Neural cell (in vitro differentiated cells): ENCODE data around the gene ARHGEF2. TPM values are rescaled to one million over a fixed set of nuclear protein-coding genes. Genes with fewer than 3 reads are reported as not detected.
A peak's percentile ranks its signal among the peaks of the same experiment; 100 is the strongest.

ENCODE experiments used
- H2AFZ ChIP-seq: fragments of 200-600, 300-800 bp; sonication (generic), shearing (Covaris generic); 2 replicates; pipeline ENCODE4 v1.6.0; 2014; ENCODE audit warnings: low read depth, mild to moderate bottlenecking, antibody characterized with exemption, low read length, moderate library complexity
- H3F3A ChIP-seq: fragments of 200-600 bp; shearing (Covaris generic); 2 replicates; pipeline ENCODE4 v1.6.1; 2016; ENCODE audit warnings: mild to moderate bottlenecking, moderate library complexity, mixed read lengths, antibody characterized with exemption, low read length; ENCODE audit not compliant: insufficient read depth, poor library complexity, severe bottlenecking
- H3K27ac ChIP-seq: fragments of 200-600, 300-800 bp; sonication (generic), shearing (Covaris generic); 2 replicates; pipeline ENCODE4 v1.5.1; 2014; ENCODE audit warnings: mild to moderate bottlenecking, low read length, moderate library complexity
- H3K27me3 ChIP-seq: fragments of 300-800, 200-600 bp; sonication (generic), shearing (Covaris generic); 2 replicates; pipeline ENCODE4 v1.6.0; 2014; ENCODE audit warnings: mild to moderate bottlenecking, low read depth, low read length, moderate library complexity; ENCODE audit not compliant: insufficient read depth
- H3K36me3 ChIP-seq: fragments of 300-800, 200-600 bp; sonication (generic), shearing (Covaris generic); 2 replicates; pipeline ENCODE4 v1.5.1; 2014; ENCODE audit warnings: mild to moderate bottlenecking, antibody characterized with exemption, low read length, moderate library complexity; ENCODE audit not compliant: insufficient read depth
- H3K4me2 ChIP-seq: fragments of 300-800, 200-600 bp; sonication (generic), shearing (Covaris generic); 2 replicates; pipeline ENCODE4 v1.6.0; 2014; ENCODE audit warnings: mild to moderate bottlenecking, low read length
- H3K4me3 ChIP-seq: fragments of 300-800, 200-600 bp; sonication (generic), shearing (Covaris generic); 2 replicates; pipeline ENCODE4 v1.5.1; 2014; ENCODE audit warnings: mild to moderate bottlenecking, low read length, moderate library complexity
- H3K79me2 ChIP-seq: fragments of 200-600 bp; shearing (Covaris generic); replicated peaks from 2 replicates; pipeline ENCODE4 v1.6.0; 2014; ENCODE audit warnings: mild to moderate bottlenecking, low read length, moderate library complexity; ENCODE audit not compliant: insufficient read depth
- H3K9ac ChIP-seq: fragments of 300-800, 200-600 bp; sonication (generic), shearing (Covaris generic); 2 replicates; pipeline ENCODE4 v1.6.1; 2016; ENCODE audit warnings: mild to moderate bottlenecking, low read length, mixed read lengths
- H3K9me2 ChIP-seq: fragments of 200-600 bp; shearing (Covaris generic); 2 replicates; pipeline ENCODE4 v1.6.1; 2016; ENCODE audit warnings: mild to moderate bottlenecking, low read length, mixed read lengths; ENCODE audit not compliant: insufficient read depth
- H3K9me3 ChIP-seq: fragments of 200-600, 300-800 bp; sonication (generic), shearing (Covaris generic); 2 replicates; pipeline ENCODE4 v1.6.1; 2016; ENCODE audit warnings: mild to moderate bottlenecking, mixed run types, low read length, moderate library complexity, mixed read lengths
- H4K20me1 ChIP-seq: fragments of 200-600 bp; shearing (Covaris generic); 2 replicates; pipeline ENCODE4 v1.6.1; 2016; ENCODE audit warnings: mild to moderate bottlenecking, mixed run types; ENCODE audit not compliant: insufficient read depth
- CTCF ChIP-seq: fragments of 450-650 bp; IDR thresholded peaks from 2 replicates; pipeline ENCODE4 v1.5.1; 2014; ENCODE audit warnings: antibody characterized with exemption, mild to moderate bottlenecking, moderate library complexity; ENCODE audit not compliant: poor library complexity, severe bottlenecking
- EP300 ChIP-seq: fragments of 450-650 bp; conservative IDR thresholded peaks from 2 replicates; pipeline ENCODE4 v1.6.1; 2014; ENCODE audit warnings: antibody characterized with exemption, mild to moderate bottlenecking, moderate library complexity; ENCODE audit not compliant: poor library complexity, severe bottlenecking
- EZH2 ChIP-seq: fragments of 200-600, 300-800 bp; shearing (Covaris generic), sonication (generic); IDR thresholded peaks from 2 replicates; pipeline ENCODE4 v1.6.1; 2014; ENCODE audit warnings: antibody characterized with exemption, low read length, borderline replicate concordance, mild to moderate bottlenecking; ENCODE audit not compliant: insufficient read depth, poor library complexity, severe bottlenecking
- MXI1 ChIP-seq: fragments of 450-650 bp; conservative IDR thresholded peaks from 2 replicates; pipeline ENCODE4 v1.6.1; 2014; ENCODE audit warnings: antibody characterized with exemption, mild to moderate bottlenecking; ENCODE audit not compliant: poor library complexity, severe bottlenecking
- POLR2AphosphoS5 ChIP-seq: IDR thresholded peaks from 2 replicates; pipeline ENCODE4 v1.6.1; 2012
- RAD21 ChIP-seq: fragments of 450-650 bp; conservative IDR thresholded peaks from 2 replicates; pipeline ENCODE4 v1.6.1; 2014; ENCODE audit warnings: antibody characterized with exemption, mild to moderate bottlenecking, moderate library complexity
- REST ChIP-seq: IDR thresholded peaks from 2 replicates; pipeline ENCODE4 v1.6.1; 2012; ENCODE audit warnings: borderline replicate concordance
- SMC3 ChIP-seq: fragments of 450-650 bp; conservative IDR thresholded peaks from 2 replicates; pipeline ENCODE4 v1.6.1; 2014; ENCODE audit warnings: antibody characterized with exemption, mild to moderate bottlenecking, moderate library complexity; ENCODE audit not compliant: poor library complexity
- TAF1 ChIP-seq: IDR thresholded peaks from 2 replicates; pipeline ENCODE4 v1.6.1; 2012; ENCODE audit warnings: low read depth
- polyA plus RNA-seq: library from polyadenylated mRNA; depleted of rRNA; stranded (reverse); fragments of >200 nt; gene quantifications from 2 replicates; pipeline ENCODE4 v1.2.3, GENCODE V29; 2014

The ARHGEF2 gene
- polyA plus RNA-seq, 1 donor from 2014 or later: 45.1 TPM

DNA sequence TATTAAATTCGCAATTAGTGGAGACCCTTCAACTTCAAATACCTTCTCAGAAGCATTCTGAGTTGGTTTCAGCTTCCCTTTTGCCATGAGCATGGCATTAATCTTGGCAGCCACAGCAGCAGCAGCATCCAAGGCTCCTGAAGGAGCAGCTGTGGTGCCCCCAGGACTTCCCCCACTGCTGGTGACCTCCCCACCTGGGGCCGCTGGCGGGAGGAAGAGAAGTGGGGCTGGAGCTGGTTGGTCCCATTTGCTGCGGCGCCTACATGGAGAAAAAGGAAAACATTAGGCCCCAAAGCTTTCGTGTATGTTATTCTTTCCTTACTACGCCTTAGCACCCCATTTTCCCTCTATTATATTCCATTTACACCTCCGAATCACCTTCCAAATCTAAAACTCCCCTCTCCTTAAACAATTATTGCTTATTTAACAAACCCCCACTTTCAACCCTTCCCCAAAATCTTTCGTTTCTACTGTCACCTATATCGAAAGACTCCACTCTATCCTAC lies 44.7 kb downstream of the ARHGEF2 start:
- H3K27me3 ChIP-seq: no peaks in the 10 kb centered on the region
- no peaks in the 10 kb centered on the region for H3K9me3 ChIP-seq
- H3K4me2 ChIP-seq: peak overlapping the region; percentile 96
- H3K79me2 ChIP-seq: peaks cover 46% of the 10 kb centered on the region
- no peaks in the 10 kb centered on the region for H4K20me1 ChIP-seq
- no peaks in the 10 kb centered on the region for H3F3A ChIP-seq
- peak overlapping the region; percentile 94 for H3K9ac ChIP-seq
- no peaks in the 10 kb centered on the region for H3K9me2 ChIP-seq
- peak overlapping the region; percentile 18 for H2AFZ ChIP-seq
- H3K27ac ChIP-seq: peak overlapping the region; percentile 93
- TF ChIP-seq EP300: no peak
- no peak for TF ChIP-seq MXI1
- no peak for TF ChIP-seq CTCF
- no peak for TF ChIP-seq RAD21
- H3K4me3 ChIP-seq: peak overlapping the region; percentile 72
- peaks cover 5% of the 10 kb centered on the region for H3K36me3 ChIP-seq

DNA sequence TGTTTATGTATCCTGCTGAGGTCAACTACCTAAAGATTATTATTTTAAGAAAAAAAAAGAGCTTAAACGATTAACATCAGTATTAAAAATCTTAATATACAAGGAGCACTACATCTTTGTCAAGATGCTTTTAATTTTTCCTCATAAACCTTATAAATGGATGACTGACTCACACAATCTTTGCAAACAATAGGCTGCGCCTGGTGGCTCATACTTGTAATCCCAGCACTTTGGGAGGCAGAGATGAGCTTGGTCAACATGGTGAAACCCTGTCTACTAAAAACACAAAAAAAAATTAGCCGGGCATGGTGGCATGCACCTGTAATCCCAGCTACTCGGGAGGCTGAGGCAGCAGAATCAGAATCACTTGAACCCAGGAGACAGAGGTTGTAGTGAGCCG lies 45.9 kb downstream of the ARHGEF2 start:
- Histone ChIP-seq H3K27ac (no peak overlapping the region), H2AFZ (no peak overlapping the region), H4K20me1 (no peaks in the 10 kb centered on the region), H3K4me3 (peak overlapping the region; percentile 72), H3K9me2 (no peaks in the 10 kb centered on the region), H3K27me3 (no peaks in the 10 kb centered on the region), H3K9ac (no peak overlapping the region), H3K4me2 (no peak overlapping the region), H3F3A (no peaks in the 10 kb centered on the region), H3K79me2 (peaks cover 46% of the 10 kb centered on the region), H3K36me3 (peaks cover 5% of the 10 kb centered on the region), H3K9me3 (no peaks in the 10 kb centered on the region)
- TF ChIP-seq CTCF (no peak), POLR2AphosphoS5 (no peak), SMC3 (no peak), MXI1 (no peak), REST (no peak), TAF1 (no peak), EZH2 (no peak), RAD21 (no peak), EP300 (no peak)
